Measurements from ENCODE around the gene KLRF1. TPM values are rescaled to one million over a fixed set of nuclear protein-coding genes. Genes with fewer than 3 reads are reported as not detected.

KLRF1 gene
- total RNA-seq, 1 experiment from 2014 or later = 1.1 TPM

- ChIA-PET POLR2A (no interaction called here), CTCF (no interaction called here)
- Histone ChIP-seq H3K27ac (ENCODE audit: low read length) (no peak overlapping the region), H3K9me3 (ENCODE audit: control insufficient read depth, insufficient read depth, low read depth, low read length) (no peaks in the 10 kb centered on the region), H3K4me3 (ENCODE audit: low read depth in 2 of 2, low read length in 2 of 2) (no peak overlapping the region), H3K36me3 (ENCODE audit: control insufficient read depth, insufficient read depth, low read length) (no peaks in the 10 kb centered on the region), H3K4me1 (ENCODE audit: control insufficient read depth, insufficient read depth, low read length) (no peaks in the 10 kb centered on the region), H3K27me3 (ENCODE audit: control insufficient read depth, insufficient read depth, low read length) (no peaks in the 10 kb centered on the region)
- no peak for TF ChIP-seq CTCF (IDR thresholded peaks at IDR 0.05)
- no peak for TF ChIP-seq SIN3A (IDR thresholded peaks at IDR 0.05; ENCODE audit: borderline replicate concordance, insufficient read depth, low read depth, low read length)
- TF ChIP-seq POLR2AphosphoS5 (IDR thresholded peaks at IDR 0.05; ENCODE audit: low read depth, low read length) = no peak
- TF ChIP-seq, protein P1, sequence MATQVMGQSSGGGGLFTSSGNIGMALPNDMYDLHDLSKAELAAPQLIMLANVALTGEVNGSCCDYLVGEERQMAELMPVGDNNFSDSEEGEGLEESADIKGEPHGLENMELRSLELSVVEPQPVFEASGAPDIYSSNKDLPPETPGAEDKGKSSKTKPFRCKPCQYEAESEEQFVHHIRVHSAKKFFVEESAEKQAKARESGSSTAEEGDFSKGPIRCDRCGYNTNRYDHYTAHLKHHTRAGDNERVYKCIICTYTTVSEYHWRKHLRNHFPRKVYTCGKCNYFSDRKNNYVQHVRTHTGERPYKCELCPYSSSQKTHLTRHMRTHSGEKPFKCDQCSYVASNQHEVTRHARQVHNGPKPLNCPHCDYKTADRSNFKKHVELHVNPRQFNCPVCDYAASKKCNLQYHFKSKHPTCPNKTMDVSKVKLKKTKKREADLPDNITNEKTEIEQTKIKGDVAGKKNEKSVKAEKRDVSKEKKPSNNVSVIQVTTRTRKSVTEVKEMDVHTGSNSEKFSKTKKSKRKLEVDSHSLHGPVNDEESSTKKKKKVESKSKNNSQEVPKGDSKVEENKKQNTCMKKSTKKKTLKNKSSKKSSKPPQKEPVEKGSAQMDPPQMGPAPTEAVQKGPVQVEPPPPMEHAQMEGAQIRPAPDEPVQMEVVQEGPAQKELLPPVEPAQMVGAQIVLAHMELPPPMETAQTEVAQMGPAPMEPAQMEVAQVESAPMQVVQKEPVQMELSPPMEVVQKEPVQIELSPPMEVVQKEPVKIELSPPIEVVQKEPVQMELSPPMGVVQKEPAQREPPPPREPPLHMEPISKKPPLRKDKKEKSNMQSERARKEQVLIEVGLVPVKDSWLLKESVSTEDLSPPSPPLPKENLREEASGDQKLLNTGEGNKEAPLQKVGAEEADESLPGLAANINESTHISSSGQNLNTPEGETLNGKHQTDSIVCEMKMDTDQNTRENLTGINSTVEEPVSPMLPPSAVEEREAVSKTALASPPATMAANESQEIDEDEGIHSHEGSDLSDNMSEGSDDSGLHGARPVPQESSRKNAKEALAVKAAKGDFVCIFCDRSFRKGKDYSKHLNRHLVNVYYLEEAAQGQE (IDR thresholded peaks at IDR 0.05; ENCODE audit: insufficient read depth in 1 of 2, low read depth in 2 of 2, low read length in 1 of 2) = no peak
- no peak for TF ChIP-seq TCF7L2 (IDR thresholded peaks at IDR 0.05; ENCODE audit: low read depth, low read length)
- in situ Hi-C loops (cut with HindIII; ENCODE audit: low pct_unique_long_range_greater_than_20kb, low sequenced_read_pairs) (no loop called here), intact Hi-C loops (cut with micrococcal nuclease; ENCODE audit: unreplicated experiment) (no loop called here)
- ATAC-seq (no peak), DNase-seq (ENCODE audit: low read depth, low spot score) (no peak)
- BruUV-seq (replicated peaks) = no TSS peak
Measured at GRCh38 chr12:9808504-9808903, 18.8 kb upstream of the KLRF1 start.

DNA sequence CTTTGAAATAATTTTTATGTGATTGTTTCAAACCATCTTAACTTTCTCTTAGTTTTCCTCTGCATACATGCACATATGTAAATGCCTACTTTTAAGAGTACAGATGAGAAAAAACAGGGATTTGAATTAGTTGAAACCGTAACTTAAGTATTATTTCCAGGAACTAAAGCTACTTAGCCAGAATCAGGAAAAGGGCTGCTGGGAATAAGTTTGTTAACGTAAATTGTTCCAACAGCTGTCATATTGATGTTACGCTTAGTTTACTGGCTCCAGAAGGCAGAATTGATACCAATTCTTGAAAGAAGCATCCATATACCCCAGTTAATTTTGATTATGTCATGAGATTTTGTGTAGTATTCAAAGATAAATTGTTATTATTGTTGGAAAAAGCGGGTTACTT is 17.9 kb upstream of the KLRF1 start:
- in situ Hi-C loops (cut with HindIII; ENCODE audit: low pct_unique_long_range_greater_than_20kb, low sequenced_read_pairs) = no loop called here
- Histone ChIP-seq H3K27me3 (ENCODE audit: control insufficient read depth, insufficient read depth, low read length) (no peaks in the 10 kb centered on the region), H3K9me3 (ENCODE audit: control insufficient read depth, insufficient read depth, low read depth, low read length) (no peaks in the 10 kb centered on the region), H3K27ac (ENCODE audit: low read length) (no peak overlapping the region), H3K36me3 (ENCODE audit: control insufficient read depth, insufficient read depth, low read length) (no peaks in the 10 kb centered on the region), H3K4me1 (ENCODE audit: control insufficient read depth, insufficient read depth, low read length) (no peaks in the 10 kb centered on the region), H3K4me3 (ENCODE audit: low read depth in 2 of 2, low read length in 2 of 2) (no peak overlapping the region)
- no peak for ATAC-seq
- ChIA-PET POLR2A (no interaction called here), CTCF (no interaction called here)
- DNase-seq (ENCODE audit: low read depth, low spot score) = no peak
- TF ChIP-seq POLR2AphosphoS5 (IDR thresholded peaks at IDR 0.05; ENCODE audit: low read depth, low read length) (no peak), TCF7L2 (IDR thresholded peaks at IDR 0.05; ENCODE audit: low read depth, low read length) (no peak), CTCF (IDR thresholded peaks at IDR 0.05) (no peak), SIN3A (IDR thresholded peaks at IDR 0.05; ENCODE audit: borderline replicate concordance, insufficient read depth, low read depth, low read length) (no peak)
- TF ChIP-seq, protein P1 (IDR thresholded peaks at IDR 0.05; ENCODE audit: insufficient read depth in 1 of 2, low read depth in 2 of 2, low read length in 1 of 2) = no peak
- no TSS peak for BruUV-seq (replicated peaks)
- intact Hi-C loops (cut with micrococcal nuclease; ENCODE audit: unreplicated experiment) = no loop called here
